ENCODE results near the gene ANKRA2. TPM values are rescaled to one million over a fixed set of nuclear protein-coding genes. Genes with fewer than 3 reads are reported as not detected.

ANKRA2 gene
- polyA plus RNA-seq, 1 donor: 33.9 TPM

DNA sequence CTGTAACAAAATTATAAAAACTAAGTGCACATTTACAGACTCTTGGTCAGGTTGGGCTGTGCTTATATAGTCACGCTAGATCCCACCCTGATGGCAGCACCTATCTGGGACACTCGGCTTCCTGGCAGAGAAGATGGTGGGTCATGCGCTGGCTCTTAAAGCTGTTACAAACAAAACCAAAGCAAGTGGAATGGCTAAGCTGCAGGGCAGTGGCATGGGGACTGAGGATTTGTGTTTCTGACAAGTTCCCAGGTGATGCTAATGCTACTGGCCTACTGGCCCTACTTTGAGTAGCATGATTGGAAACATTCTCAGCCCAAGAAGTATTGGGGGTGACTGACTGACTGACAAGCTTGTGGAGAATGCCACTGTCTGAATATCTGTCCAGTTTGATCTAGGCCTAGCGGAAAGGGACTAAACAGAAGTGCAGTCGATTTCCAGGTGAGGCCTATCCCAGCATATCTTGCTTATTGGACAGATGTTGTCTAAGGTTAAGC, 58.9 kb downstream of the ANKRA2 start:
- no peak for DNase-seq (ENCODE audit: low read depth)

Other genes starting within 250 kb of the ANKRA2 start
- 0.76 TPM for gene FOXD1, start 116.9 kb downstream of the ANKRA2 start, polyA plus RNA-seq (ENCODE audit: insufficient read length)
- gene BTF3, start 67.2 kb downstream of the ANKRA2 start, polyA plus RNA-seq (ENCODE audit: insufficient read length): 1,304 TPM
- gene UTP15, start 104 bp upstream of the ANKRA2 start, polyA plus RNA-seq (ENCODE audit: insufficient read length): 12.2 TPM
- gene ARHGEF28, start 60.6 kb upstream of the ANKRA2 start, polyA plus RNA-seq (ENCODE audit: insufficient read length): 2.7 TPM

Measured in forelimb muscle (tissue), 1 donor.